HG03280 (cell line): Measurements from ENCODE around the gene TMEM233.
"Not testable (repeated sequence)": the region's sequence is repeated elsewhere in the genome, so short reads cannot be mapped to it uniquely, and the experiment has no call there.

Experiments
- ATAC-seq: cut with Tn5 transposase; IDR thresholded peaks from one replicate; pipeline ENCODE4 v1.9.1; 2021; ENCODE audit warnings: mild to moderate bottlenecking, moderate library complexity; ENCODE audit not compliant: unreplicated experiment

TMEM233 gene

DNA sequence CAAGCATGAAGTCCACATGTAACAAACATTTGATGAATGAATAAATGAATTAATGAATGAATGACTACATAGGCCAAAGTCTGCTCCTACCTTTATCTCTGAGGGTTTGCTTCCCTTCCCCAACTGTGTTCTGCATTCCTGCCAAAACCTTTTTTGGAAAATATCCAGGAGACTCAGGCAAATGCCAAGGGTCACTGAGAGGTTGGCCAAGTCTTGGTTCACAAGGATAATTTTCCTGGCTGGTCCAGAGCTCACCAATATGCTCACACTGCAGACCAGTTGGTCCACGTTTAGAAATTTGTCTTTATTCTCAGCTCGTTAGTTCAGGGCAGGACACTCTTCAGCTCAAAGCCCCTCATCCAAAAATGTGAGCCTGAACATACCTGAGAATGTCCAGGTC lies 10.2 kb downstream of the TMEM233 start:
- no peak for ATAC-seq

- no peak for ATAC-seq
These were observed 15.8 kb downstream of the TMEM233 start for GRCh38 chr12:119609358-119609757.

DNA sequence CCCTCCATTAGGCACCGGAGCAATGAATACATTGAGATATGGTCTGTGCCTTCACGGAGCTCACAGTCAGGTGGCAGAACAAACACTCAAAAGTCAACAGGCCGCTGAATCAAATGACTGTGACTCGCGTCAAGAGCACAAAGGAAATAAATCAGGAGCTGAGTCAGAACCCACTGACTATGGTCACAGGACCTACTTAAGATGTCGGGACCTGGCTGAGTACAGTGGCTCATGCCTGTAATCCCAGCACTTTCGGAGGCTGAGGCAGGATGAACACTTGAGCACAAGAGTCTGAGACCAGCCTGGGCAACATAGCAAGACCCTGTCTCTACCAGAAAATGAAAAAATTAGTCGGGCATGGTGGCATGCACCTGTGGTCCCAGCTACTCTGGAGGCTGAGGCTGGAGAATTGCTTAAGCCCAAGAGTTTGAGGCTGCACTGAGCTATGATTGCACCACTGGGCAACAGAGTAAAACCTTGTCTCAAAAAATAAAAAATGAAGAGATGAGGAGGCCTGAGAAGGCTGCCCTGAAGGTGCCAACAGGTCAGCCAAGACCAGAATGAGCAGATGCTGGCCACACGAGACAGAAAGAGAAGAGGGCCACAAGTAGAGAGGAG lies 19.9 kb downstream of the TMEM233 start:
- no peak for ATAC-seq

DNA sequence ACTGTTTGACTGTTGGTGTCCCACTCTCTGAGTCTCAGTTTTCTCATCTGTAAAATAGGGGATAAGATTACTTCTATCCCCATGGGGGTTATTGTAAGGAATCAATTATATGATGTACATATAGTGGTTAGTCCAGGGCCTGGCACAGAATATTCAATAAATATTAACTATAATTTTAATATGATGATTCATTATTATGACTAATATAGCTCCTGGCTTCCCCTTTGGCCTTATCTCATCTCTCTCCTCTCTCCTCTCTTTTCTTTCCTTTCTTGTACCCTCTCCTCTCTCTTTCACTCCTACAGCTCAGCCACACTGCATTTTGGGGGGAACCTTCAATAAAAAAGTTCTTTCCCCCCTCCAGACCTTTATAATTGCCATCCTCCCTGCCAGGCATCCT lies 21.1 kb downstream of the TMEM233 start:
- no peak for ATAC-seq

DNA sequence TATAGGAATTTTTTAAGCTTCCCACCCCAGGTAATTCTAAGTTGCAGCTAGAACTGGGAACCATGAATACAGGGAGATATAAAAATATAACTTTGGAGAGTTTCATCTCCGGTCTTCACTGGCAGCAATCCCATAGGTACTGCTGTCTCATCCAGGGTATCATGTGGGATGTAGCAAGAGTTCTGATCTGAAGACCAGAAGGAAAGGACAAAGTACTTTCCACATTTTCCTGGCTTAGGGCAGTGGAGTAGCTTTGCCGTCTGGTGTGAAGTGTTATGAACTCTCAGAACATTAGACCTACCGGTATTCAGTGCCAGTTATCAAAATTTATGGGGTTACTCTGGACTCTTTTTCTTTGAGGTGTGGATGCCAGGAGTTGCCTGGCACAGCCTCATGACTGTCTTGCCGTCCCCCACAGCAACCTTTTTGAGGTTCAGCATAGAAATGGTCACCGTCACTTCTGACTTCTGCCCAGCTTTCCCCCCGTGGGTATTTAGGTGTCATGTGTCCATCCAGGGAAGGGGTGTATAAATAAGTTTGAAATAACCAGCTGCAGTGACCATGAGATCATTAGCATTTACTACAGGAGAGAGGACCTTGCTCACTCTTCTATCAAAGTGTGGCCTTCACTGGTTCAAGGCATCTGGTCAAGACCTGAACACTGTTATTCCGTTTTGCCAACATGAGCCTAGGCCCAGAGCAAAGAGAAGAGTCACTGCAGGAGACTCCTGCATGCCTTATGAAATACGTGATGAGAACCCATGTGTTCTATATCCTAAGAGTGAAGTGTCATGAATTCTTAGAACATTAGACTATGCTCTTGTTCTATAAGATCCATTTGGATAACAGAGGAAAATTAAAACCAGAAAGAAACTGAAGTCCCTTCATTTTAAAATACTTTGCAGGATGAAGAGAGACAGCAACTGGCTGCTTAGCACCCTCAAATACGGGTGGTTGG lies 22.2 kb downstream of the TMEM233 start:
- ATAC-seq: no peak

- not testable (repeated sequence) for ATAC-seq
These were observed 24.8 kb downstream of the TMEM233 start for GRCh38 chr12:119618328-119618896.

- ATAC-seq: no peak
These were observed 26.9 kb downstream of the TMEM233 start for GRCh38 chr12:119620490-119620889.

- no peak for ATAC-seq
These were observed 28.3 kb downstream of the TMEM233 start for GRCh38 chr12:119621878-119622277.

DNA sequence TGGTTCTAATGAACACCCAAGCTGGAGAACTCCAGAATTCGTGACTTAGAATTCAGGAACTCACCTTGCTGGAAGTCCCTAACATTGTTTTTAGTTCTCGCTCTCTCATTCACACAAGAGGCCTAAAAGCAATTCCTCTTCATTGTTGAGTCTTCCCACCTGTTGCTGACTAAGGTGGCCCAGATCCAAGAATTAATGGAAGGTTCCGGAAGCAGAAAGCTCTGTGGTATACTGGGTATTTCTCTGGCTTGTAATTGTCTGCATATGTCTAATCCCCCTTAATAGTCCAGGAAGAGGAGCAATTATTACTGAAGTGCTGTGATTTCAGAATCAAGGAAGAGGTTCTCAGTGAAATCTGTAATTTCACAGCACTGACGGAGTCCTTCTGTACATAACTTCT lies 31.4 kb downstream of the TMEM233 start:
- no peak for ATAC-seq

DNA sequence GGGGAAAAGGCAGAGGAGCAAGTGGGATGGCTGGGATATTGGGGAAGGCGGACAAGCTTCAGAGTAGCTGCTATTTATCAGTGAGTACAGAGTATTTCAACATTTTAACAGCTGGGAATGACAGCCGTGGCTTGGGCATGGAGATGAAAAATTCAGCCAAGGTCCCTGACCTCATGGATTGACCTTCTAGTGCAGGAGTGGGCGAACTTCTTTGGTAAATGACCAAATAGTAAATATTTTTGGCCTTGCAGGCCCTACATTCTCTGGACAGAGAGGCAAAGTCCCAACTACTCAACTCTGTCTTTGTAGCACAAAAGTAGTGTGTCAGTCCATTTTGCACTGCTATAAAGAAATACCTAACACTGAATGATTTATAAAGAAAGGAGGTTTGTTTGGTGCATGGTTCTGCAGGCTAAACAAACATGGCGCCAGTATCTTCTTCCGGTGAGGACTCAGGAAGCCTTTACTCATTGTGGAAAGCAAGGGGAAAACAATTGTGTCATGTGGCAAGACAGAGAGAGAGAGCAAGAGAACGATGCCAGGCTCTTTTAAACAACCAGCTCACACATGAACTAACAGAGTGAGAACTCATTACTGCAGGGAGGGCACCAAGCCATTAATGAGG lies 33.6 kb downstream of the TMEM233 start:
- ATAC-seq: no peak

- no peak for ATAC-seq
These were observed 34.1 kb downstream of the TMEM233 start for GRCh38 chr12:119627686-119628085.

DNA sequence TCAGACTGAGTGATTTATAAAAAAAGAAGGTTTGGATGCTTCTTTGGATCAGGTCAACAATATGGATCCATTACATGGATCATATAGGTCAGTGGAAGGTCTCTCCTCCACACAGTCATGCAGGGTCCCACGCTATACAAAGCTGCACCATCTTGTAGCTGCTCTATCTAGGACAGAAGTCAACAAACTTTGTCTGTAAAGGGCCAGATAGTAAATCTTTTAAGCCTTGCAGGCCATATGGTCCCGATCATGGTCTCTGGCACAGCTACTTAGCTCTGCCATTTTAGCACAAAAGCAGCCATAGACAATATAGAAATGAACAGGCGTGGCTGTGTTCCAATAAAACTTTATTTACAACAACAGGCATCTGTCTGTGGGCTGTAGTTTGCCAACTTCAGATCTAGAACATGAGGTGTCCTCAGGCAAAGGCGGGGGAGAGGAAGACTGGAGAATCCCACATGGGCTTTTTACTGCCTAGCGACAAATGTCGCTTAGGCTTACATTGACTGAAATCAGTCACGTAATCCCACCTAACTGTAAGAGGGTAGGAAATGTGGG lies 36.7 kb downstream of the TMEM233 start:
- no peak for ATAC-seq

DNA sequence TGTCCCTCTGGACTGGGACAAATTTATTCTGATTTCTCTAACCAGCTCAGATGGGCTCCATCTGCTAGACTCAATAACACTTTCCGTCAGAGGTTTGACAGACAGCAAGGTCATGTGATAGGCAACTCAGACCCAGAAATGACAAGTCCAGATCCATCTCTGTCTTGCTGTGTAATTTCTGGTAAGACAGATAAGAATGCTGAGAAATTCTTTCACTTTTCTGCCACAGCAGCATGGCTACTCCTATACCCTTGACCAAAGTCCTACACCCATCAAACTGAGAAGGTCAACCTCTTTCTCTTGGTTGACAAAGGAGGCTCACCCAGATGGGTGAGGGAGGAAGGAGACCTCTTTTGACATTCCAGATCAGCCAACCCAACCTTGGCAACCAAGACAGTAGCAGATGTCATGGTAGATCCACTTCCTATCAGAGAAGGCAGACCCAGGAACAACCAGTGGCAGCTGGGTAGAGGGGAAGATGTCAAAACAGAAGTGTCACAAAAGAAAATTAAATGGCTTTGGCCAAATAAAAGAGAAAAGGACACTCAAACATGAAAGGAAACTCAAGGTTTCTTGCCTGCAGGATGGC lies 37.5 kb downstream of the TMEM233 start:
- ATAC-seq: no peak

DNA sequence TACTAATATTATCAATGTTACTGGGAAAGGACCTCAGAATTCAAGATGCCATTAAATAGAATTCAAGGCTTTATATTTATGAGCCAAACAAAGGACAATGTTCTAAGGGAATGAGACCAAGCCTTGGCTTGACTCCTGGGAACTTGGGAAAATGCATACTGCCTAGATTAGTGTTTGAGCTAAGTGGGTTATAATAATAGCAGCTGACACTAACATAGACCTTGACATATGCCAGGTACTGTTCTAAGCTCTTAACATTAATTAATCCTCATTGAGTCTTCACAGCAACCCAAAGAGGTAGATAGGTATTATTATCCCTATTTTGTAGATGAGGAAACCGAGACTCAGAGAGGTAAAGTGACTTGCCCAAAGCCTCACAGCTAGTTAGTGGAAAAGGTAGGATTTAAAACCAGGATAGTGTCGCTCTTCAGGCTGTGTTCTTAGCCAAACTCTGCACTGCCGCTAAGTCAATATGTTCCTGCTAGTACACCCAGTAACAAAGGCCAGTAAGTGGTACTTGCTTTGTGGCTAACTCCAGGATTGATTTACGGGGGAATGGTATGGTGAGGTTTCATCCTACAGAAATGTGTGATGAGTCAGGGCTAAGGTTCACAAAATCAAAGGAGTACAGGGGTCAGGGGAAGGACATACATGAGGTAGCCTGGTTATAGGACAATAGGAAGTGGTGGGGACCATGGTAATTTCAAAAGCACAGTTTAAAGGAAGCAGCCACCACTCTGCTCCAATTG lies 38.5 kb downstream of the TMEM233 start:
- no peak for ATAC-seq

GRCh38 chr12:119634743-119635142 lies 41.2 kb downstream of the TMEM233 start:
- ATAC-seq: no peak

- no peak for ATAC-seq
These were observed 49.4 kb downstream of the TMEM233 start for GRCh38 chr12:119642986-119643385.

DNA sequence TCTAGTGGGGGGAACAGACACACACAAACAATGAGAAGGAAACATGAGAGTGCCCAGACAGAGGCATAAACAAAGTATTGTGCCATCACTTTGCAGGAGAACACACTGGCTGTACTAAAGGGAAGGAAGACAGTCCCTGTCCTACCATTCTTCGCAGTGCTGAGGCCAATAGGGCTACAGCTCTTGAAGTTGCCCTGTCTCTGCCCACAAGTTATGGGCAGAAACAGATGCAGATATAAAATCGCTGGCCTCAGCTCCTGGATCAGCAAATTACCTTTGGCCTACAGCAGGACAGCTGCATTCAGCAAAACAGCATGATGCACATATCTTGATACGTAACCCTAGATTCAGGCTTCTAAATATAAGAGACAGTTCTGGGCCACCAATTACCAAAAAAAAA lies 51.4 kb downstream of the TMEM233 start:
- ATAC-seq: no peak

DNA sequence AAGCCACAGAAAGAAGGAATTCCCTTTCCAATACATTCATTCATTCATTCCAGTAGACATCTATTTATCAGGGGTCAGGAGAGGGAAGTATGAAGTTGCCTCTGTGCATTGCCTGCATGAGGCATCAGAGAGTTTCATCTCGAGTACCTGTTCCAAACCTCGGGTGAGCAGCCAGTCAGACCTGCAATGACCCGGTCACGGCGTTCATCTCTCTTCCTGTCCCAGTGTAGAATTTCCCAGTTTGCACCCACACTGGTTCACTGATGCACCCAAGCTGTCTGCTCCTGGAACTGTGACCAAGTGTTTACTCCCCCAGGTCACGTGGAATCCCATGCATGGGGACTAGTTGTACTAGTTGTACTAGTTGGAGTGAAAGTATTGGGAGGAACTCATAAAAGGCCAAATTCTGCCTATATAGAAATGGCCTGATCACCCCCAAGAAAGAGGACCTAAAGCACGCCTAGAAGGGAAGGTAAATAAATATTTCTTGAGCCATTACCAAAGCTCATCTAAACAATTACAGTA lies 52.0 kb downstream of the TMEM233 start:
- no peak for ATAC-seq

DNA sequence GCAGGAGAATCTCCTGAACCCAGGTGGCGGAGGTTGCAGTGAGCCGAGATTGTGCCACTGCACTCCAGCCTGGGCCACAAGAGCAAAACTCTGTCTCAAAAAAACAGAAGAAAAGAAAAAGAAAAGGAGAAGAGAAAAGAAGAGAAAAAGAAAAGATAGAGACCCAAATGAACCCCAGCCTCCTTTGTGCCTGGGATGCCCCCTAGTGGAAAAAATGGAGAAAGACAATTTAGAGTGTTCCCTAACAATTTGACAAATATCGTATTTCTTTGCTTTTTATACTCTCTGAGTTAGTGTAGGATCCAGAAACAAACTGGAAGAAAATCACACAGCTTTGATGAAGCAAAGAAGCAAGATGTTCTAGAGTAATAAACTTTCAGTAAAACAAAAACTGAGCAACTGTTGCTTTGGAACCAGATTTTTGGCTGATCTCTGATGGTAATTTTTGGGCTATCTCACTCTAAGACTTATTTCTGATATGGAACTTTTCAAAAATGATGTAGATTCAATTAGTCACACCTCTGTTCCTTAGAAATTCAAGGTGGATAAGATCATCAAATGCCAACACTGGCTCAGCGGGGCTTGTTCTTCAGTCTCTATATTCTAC lies 55.7 kb downstream of the TMEM233 start:
- no peak for ATAC-seq
